Body of pancreas (tissue), 4 donors: ENCODE data around the gene HORMAD2.

Source experiments
- CTCF ChIP-seq, 7 experiments: fragments of 450-650 bp in 4 of 7; fragments of 200-600 bp in 3 of 7; sonication (generic) in 3 of 7; IDR thresholded peaks; one replicate each; pipeline ENCODE4 v1.5.1; 2016 to 2019; ENCODE audit warnings: antibody characterized with exemption in 7 of 7
- POLR2A ChIP-seq, 3 donors: fragments of 450-650 bp; IDR thresholded peaks; one replicate each; pipeline ENCODE4 v1.6.1; 2016; ENCODE audit warnings: antibody characterized with exemption in 3 of 3, mild to moderate bottlenecking in 2 of 3

GRCh38 chr22:30181459-30182349 lies 101.4 kb downstream of the HORMAD2 start:
- TF ChIP-seq CTCF (IDR thresholded peaks at IDR 0.05) (no peak), POLR2A (IDR thresholded peaks at IDR 0.05) (no peak)
